SK-N-SH treated with all-trans-retinoic acid at 6 μM for 48 hours (cell line): Measurements from ENCODE around the gene RAET1E.
"Not testable (repeated sequence)": the region's sequence is repeated elsewhere in the genome, so short reads cannot be mapped to it uniquely, and the experiment has no call there.

Experiments
- ATAC-seq: fragments of 200-7000 bp; cut with Tn5 transposase; 3 replicates; pipeline ENCODE4 v1.9.1; 2020; ENCODE audit warnings: mild to moderate bottlenecking, moderate library complexity
- ARNTL ChIP-seq: fragments of 450-650 bp; formaldehyde crosslinking; IDR thresholded peaks from 2 replicates; pipeline ENCODE4 v1.5.0; 2020; ENCODE audit warnings: low read depth, mild to moderate bottlenecking, moderate library complexity, borderline replicate concordance
- BACH2 ChIP-seq: fragments of 250-450 bp; sonication (Bioruptor Pico); IDR thresholded peaks from 2 replicates; pipeline ENCODE4 v1.9.0; 2021; ENCODE audit warnings: mild to moderate bottlenecking, borderline replicate concordance
- CREB5 ChIP-seq: fragments of 250-450 bp; sonication (Bioruptor Pico); IDR thresholded peaks from 2 replicates; pipeline ENCODE4 v1.5.1; 2020; ENCODE audit warnings: low read depth, mild to moderate bottlenecking, moderate library complexity
- CSDC2 ChIP-seq: fragments of 250-450 bp; sonication (Bioruptor Pico); IDR thresholded peaks from 2 replicates; pipeline ENCODE4 v1.5.0; 2020; ENCODE audit warnings: mild to moderate bottlenecking, moderate library complexity
- ESRRG ChIP-seq: fragments of 250-450 bp; sonication (Bioruptor Pico); IDR thresholded peaks from 2 replicates; pipeline ENCODE4 v1.6.1; 2021; ENCODE audit warnings: mild to moderate bottlenecking
- GLIS3 ChIP-seq: fragments of 250-450 bp; sonication (Bioruptor Pico); IDR thresholded peaks from 2 replicates; pipeline ENCODE4 v1.5.0; 2020; ENCODE audit warnings: mild to moderate bottlenecking, moderate library complexity
- ISL1 ChIP-seq: fragments of 250-450 bp; sonication (Bioruptor Pico); IDR thresholded peaks from 2 replicates; pipeline ENCODE4 v2.1.2; 2022; ENCODE audit warnings: mild to moderate bottlenecking, moderate library complexity
- OSR1 ChIP-seq: fragments of 250-450 bp; sonication (Bioruptor Pico); IDR thresholded peaks from 2 replicates; pipeline ENCODE4 v1.8.0; 2022; ENCODE audit warnings: moderate library complexity, mild to moderate bottlenecking, inconsistent platforms
- PPARA ChIP-seq: fragments of 250-450 bp; sonication (Bioruptor Pico); IDR thresholded peaks from 2 replicates; pipeline ENCODE4 v1.5.0; 2020; ENCODE audit warnings: mild to moderate bottlenecking, borderline replicate concordance
- RARB ChIP-seq: fragments of 250-450 bp; sonication (Bioruptor Pico); IDR thresholded peaks from 2 replicates; pipeline ENCODE4 v1.8.0; 2021; ENCODE audit warnings: mild to moderate bottlenecking, moderate library complexity
- SNAI2 ChIP-seq: fragments of 250-450 bp; sonication (Bioruptor Pico); IDR thresholded peaks from 2 replicates; pipeline ENCODE4 v1.5.0; 2020; ENCODE audit warnings: mild to moderate bottlenecking, moderate library complexity
- TCF4 ChIP-seq: fragments of 250-450 bp; sonication (Bioruptor Pico); IDR thresholded peaks from 2 replicates; pipeline ENCODE4 v1.8.0; 2021; ENCODE audit warnings: mild to moderate bottlenecking, moderate library complexity, borderline replicate concordance
- TOX ChIP-seq: fragments of 250-450 bp; sonication (Bioruptor Pico); IDR thresholded peaks from 2 replicates; pipeline ENCODE4 v1.8.0; 2021; ENCODE audit warnings: mild to moderate bottlenecking, moderate library complexity, borderline replicate concordance
- ZC3H10 ChIP-seq: fragments of 250-450 bp; sonication (Bioruptor Pico); IDR thresholded peaks from 2 replicates; pipeline ENCODE4 v1.5.1; 2021; ENCODE audit warnings: mild to moderate bottlenecking, moderate library complexity
- ZFP3 ChIP-seq: fragments of 250-450 bp; sonication (Bioruptor Pico); IDR thresholded peaks from 2 replicates; pipeline ENCODE4 v1.5.0; 2020; ENCODE audit warnings: mild to moderate bottlenecking, moderate library complexity
- ZFP30 ChIP-seq: fragments of 450-650 bp; formaldehyde crosslinking; IDR thresholded peaks from 2 replicates; pipeline ENCODE4 v1.5.0; 2022; ENCODE audit warnings: mild to moderate bottlenecking, moderate library complexity
- ZNF565 ChIP-seq: fragments of 450-650 bp; formaldehyde crosslinking; conservative IDR thresholded peaks from 2 replicates; pipeline ENCODE4 v1.5.0; 2020; ENCODE audit warnings: low read depth, mild to moderate bottlenecking, moderate library complexity
- ZNF8 ChIP-seq: fragments of 450-650 bp; formaldehyde crosslinking; IDR thresholded peaks from 2 replicates; pipeline ENCODE4 v1.5.0; 2020; ENCODE audit warnings: mild to moderate bottlenecking, moderate library complexity
- TF ChIP-seq, protein P1 (sequence below): fragments of 250-450 bp; sonication (Bioruptor Pico); IDR thresholded peaks from 2 replicates; pipeline ENCODE4 v1.8.0; 2021; ENCODE audit warnings: low read depth, mild to moderate bottlenecking, moderate library complexity, borderline replicate concordance
- TF ChIP-seq, protein P2 (sequence below): fragments of 250-450 bp; sonication (Bioruptor Pico); IDR thresholded peaks from 2 replicates; pipeline ENCODE4 v1.5.1; 2021; ENCODE audit warnings: mild to moderate bottlenecking, moderate library complexity
- TF ChIP-seq, protein P3 (sequence below): fragments of 250-450 bp; sonication (Bioruptor Pico); IDR thresholded peaks from 2 replicates; pipeline ENCODE4 v1.8.0; 2020; ENCODE audit warnings: mild to moderate bottlenecking, moderate library complexity, borderline replicate concordance

Gene RAET1E

GRCh38 chr6:149862922-149863697 lies 34.8 kb downstream of the RAET1E start:
- ATAC-seq: peak; percentile 64
- no peak for TF ChIP-seq TCF4 (CRISPR knock-in tag)
- TF ChIP-seq OSR1 (CRISPR knock-in tag): no peak
- TF ChIP-seq, all 23 proteins: peak for 0

- ATAC-seq: not testable (repeated sequence)
Observed at GRCh38 chr6:149862424-149862738, 35.5 kb downstream of the RAET1E start.

DNA sequence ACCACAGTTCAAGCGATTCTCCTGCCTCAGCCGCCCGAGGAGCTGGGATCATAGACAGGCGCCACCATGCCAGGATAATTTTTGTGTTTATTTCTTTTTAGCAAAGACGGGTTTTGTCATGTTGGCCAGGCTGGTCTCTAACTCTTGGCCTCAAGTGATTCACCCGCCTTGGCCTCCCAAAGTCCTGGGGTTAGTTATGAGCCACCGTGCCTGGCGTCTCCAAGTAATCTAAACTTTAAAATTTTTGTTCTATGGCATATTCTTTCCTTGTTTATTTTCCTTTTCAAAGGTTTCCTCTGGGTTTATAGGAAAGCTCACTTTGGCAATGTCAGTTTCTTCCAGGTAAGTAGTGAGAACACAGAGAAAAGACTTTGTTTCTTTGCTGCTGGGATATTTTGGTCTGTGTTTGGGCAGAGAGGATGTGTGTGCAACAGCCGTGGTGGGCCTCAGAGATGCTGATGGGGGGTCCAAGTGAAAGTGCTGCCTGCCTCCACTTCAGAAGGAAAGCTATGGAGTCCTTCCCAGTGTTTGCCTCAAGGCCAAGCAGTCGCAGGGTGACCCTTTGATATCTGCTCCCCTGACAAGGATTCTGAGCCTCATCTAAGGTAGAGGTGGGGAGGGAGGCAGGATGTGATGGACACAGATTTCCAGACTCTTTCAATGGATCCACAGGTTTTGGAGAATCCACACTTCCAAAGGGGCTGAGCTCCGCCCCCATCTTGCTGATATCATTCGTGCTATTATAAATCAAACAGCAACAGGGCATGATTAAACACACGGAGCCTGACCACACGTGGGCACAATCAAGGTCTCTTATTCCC lies 36.1 kb downstream of the RAET1E start:
- ATAC-seq: no peak
- TF ChIP-seq SNAI2 (no peak), ZC3H10 (CRISPR knock-in tag) (no peak), CSDC2 (CRISPR knock-in tag) (no peak), ISL1 (CRISPR knock-in tag) (no peak)

DNA sequence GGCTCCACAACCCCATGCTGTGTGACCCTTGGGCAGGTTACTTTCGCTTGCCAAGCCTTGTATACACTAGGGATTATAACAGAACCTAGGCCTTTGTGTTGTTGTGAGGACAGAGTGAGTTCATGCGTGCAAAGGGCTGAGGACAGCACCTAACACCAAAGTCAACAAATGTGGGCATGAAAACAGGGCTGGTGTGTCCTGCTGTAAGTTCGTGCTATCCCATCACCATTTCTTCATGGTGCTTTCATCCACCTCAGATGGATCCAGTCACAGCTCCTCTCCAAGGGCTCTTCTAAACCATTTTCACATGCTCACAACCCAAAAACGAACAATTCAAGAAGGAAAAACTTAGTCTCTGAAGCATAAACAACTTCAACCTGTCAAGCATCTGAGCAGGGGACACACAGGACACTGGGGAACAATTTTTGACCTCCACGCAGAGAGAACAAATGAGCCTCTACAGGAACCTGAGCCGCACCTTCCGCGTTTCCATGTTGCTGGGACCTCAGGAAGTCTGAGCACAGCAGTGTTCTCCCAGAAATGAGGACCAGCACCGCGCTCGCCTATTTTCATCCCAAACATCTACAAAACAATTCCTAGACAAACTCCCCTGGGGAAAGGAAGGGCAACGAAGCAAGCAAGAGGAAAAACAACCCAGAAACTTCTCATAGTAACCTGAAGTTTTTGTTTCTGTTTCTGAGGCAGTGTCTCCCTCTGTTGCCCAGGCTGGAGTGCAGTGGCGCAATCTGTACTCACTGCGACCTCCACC lies 36.9 kb downstream of the RAET1E start:
- TF ChIP-seq ZC3H10 (CRISPR knock-in tag): no peak
- no peak for TF ChIP-seq ZNF8 (CRISPR knock-in tag)
- TF ChIP-seq, protein P1, sequence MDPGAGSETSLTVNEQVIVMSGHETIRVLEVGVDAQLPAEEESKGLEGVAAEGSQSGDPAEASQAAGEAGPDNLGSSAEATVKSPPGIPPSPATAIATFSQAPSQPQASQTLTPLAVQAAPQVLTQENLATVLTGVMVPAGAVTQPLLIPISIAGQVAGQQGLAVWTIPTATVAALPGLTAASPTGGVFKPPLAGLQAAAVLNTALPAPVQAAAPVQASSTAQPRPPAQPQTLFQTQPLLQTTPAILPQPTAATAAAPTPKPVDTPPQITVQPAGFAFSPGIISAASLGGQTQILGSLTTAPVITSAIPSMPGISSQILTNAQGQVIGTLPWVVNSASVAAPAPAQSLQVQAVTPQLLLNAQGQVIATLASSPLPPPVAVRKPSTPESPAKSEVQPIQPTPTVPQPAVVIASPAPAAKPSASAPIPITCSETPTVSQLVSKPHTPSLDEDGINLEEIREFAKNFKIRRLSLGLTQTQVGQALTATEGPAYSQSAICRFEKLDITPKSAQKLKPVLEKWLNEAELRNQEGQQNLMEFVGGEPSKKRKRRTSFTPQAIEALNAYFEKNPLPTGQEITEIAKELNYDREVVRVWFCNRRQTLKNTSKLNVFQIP: no peak
- TF ChIP-seq ARNTL (CRISPR knock-in tag): no peak
- TF ChIP-seq TCF4 (CRISPR knock-in tag): no peak
- TF ChIP-seq, protein P2, sequence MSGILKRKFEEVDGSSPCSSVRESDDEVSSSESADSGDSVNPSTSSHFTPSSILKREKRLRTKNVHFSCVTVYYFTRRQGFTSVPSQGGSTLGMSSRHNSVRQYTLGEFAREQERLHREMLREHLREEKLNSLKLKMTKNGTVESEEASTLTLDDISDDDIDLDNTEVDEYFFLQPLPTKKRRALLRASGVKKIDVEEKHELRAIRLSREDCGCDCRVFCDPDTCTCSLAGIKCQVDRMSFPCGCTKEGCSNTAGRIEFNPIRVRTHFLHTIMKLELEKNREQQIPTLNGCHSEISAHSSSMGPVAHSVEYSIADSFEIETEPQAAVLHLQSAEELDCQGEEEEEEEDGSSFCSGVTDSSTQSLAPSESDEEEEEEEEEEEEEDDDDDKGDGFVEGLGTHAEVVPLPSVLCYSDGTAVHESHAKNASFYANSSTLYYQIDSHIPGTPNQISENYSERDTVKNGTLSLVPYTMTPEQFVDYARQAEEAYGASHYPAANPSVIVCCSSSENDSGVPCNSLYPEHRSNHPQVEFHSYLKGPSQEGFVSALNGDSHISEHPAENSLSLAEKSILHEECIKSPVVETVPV (CRISPR knock-in tag): no peak
- TF ChIP-seq RARB: no peak
- ATAC-seq: no peak

GRCh38 chr6:149860513-149860833 lies 37.4 kb downstream of the RAET1E start:
- ATAC-seq: no peak
- TF ChIP-seq, protein P3, sequence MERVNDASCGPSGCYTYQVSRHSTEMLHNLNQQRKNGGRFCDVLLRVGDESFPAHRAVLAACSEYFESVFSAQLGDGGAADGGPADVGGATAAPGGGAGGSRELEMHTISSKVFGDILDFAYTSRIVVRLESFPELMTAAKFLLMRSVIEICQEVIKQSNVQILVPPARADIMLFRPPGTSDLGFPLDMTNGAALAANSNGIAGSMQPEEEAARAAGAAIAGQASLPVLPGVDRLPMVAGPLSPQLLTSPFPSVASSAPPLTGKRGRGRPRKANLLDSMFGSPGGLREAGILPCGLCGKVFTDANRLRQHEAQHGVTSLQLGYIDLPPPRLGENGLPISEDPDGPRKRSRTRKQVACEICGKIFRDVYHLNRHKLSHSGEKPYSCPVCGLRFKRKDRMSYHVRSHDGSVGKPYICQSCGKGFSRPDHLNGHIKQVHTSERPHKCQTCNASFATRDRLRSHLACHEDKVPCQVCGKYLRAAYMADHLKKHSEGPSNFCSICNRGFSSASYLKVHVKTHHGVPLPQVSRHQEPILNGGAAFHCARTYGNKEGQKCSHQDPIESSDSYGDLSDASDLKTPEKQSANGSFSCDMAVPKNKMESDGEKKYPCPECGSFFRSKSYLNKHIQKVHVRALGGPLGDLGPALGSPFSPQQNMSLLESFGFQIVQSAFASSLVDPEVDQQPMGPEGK: no peak
- no peak for TF ChIP-seq ZFP30
- no peak for TF ChIP-seq ISL1 (CRISPR knock-in tag)
- TF ChIP-seq SNAI2: no peak
- no peak for TF ChIP-seq BACH2 (CRISPR knock-in tag)
- TF ChIP-seq ZNF8 (CRISPR knock-in tag): no peak
- TF ChIP-seq ARNTL (CRISPR knock-in tag): no peak

DNA sequence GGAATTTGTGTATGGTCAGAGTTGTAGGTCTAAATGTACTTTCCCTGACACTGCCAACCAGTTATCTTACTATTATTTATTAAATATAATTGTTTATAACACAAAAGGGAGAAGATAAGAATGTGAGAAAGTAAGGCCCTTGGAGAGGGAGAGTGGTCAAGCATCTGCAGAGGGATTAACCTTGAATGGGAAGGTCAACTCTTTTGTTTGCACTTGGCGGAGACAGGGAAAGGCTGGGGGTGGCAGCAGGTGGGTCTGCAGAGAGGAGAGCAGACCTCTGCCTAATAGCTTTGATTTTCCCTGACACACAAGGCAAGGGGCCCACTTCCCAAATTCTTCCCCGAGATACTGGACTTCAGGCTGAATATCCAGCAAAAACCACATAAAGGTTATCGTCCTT lies 38.0 kb downstream of the RAET1E start:
- TF ChIP-seq ZNF565 (CRISPR knock-in tag) (no peak), PPARA (CRISPR knock-in tag) (no peak), TCF4 (CRISPR knock-in tag) (no peak), RARB (no peak), ZFP3 (CRISPR knock-in tag) (no peak), ZNF8 (CRISPR knock-in tag) (no peak), BACH2 (CRISPR knock-in tag) (no peak), ESRRG (CRISPR knock-in tag) (no peak), CREB5 (no peak), GLIS3 (CRISPR knock-in tag) (no peak), TOX (no peak), ZFP30 (no peak)
- TF ChIP-seq, protein P3: no peak
- TF ChIP-seq, protein P1: no peak
- no peak for ATAC-seq
